HG02678 (cell line): Measurements from ENCODE around the gene C6orf89.
"Not testable (repeated sequence)": the region's sequence is repeated elsewhere in the genome, so short reads cannot be mapped to it uniquely, and the experiment has no call there.

Source experiments
- ATAC-seq: cut with Tn5 transposase; IDR thresholded peaks from one replicate; pipeline ENCODE4 v1.9.1; 2021; ENCODE audit warnings: mild to moderate bottlenecking, moderate library complexity; ENCODE audit not compliant: unreplicated experiment

Gene C6orf89

DNA sequence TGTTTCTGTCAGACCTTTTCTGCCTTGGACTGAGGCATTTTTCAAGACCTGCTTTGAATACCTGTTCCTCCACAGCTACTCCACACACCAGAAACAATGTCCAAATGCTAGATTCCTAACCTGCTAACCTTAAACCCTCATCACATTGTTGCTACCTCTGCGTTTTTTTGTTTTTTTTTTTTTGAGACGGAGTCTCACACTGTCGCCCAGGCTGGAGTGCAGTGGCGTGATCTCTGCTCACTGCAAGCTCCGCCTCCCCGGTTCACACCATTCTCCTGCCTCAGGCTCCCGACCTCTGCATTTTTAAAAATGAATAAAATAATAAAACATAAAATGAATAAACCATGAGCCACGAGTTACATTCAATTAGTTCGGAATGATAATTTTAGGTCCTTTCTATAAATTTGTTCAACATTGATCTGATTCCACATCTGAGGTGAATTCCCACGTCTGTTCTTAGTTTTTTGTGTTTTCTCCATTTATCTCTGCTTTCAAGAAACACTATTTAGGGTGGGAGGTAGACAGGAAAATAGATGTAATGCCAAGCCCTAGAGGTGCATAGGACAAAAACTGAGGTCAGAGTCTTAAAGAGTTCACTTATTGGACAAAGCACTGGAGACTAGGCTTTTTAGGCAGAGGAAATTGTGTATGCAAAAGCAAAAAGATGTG lies 1.3 kb downstream of the C6orf89 start:
- ATAC-seq = no peak

DNA sequence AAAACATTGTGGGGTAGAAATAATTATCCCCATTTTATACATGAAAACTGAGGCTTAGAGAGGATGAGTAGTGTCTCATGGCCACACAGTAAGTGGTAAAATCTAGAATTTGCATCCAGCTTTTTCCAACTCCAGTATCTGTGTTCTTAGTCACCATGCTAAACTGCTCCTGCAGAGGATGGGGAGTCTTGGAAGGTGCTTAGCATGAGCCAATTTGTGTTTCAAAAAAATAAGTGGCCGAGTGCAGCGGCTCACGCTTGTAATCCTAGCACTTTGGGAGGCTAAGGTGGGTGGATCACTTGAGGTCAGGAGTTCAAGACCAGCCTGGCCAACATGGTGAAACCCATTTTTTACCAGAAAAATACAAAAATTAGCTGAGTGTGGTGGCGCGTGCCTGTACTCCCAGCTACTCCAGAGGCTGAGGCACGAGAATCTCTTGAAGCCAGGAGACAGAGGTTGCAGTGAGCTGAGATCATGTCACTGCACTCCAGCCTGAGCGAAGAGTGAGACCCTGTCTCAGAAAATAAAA lies 2.4 kb downstream of the C6orf89 start:
- ATAC-seq = no peak

DNA sequence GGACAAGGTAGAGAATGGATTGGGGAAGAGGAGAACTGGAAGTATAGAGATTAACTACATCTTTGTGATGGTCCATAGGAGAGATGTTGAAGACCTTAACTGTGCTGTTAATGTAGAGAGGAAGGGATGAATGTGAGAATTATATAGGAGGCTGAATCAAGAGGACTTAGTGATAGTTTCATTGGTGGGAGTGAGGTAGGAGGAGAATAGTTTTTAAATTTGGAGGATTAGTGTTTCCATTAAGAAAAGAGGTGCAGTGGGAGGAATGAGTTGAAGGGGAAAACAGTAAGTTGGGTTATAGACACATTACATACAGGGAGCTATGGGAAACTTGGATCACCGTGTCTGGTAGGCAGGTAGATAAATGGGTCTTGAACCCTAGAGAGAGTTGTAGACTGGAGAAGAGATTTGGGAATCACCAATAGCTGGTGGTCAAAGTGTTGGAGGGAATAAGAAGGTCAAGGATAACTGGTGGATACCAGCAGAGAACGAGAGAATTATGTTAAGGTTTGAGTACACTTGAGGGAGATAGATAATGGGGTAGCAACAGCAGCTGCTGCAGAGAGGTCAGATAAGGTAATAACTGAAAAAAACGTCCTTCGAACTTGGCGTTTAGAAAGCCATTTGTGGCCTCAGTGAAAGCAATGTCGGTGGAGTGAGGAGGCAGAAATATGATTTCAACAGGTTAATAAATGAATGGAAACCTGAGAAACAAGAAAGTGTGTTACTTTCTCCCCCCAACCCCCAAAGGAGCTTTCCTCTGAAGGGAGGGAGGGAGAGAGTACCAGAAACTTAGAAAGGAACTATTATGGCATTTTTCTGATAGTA lies 3.1 kb downstream of the C6orf89 start:
- no peak for ATAC-seq

DNA sequence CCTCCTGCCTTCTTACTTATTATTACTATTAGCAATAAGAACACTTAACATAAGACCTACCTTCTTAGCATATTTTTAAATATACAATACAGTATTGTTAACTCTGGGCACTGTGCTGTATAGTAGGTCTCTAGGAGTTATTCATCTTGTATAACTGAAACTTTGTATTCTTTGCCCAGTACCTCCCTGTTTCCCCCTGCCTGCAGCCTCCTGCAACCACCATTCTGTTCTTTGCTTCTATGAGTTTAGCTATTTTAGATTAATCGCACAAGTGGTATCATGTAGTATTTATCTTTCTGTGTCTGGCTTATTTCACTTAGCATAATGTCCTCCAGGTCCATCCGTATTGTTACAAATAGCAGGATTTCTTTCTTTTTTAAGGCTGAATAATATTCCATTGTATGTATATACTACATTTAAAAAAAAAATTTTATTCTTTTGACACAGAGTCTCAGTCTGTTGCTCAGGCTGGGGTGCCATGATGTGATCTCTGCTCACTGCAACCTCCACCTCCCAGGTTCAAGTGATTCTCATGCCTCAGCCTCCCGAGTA lies 4.4 kb downstream of the C6orf89 start:
- ATAC-seq = no peak

DNA sequence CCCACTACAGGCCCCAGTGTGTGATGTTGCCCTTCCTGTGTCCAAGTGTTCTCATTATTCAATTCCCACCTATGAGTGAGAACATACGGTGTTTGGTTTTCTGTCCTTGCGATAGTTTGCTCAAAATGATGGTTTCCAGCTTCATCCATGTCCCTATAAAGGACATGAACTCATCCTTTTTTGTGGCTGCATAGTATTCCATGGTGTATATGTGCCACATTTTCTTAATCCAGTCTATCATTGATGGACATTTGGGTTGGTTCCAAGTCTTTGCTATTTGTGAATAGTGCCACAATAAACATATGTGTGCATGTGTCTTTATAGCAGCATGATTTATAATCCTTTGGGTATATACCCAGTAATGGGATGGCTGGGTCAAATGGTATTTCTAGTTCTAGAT lies 5.4 kb downstream of the C6orf89 start:
- not testable (repeated sequence) for ATAC-seq

DNA sequence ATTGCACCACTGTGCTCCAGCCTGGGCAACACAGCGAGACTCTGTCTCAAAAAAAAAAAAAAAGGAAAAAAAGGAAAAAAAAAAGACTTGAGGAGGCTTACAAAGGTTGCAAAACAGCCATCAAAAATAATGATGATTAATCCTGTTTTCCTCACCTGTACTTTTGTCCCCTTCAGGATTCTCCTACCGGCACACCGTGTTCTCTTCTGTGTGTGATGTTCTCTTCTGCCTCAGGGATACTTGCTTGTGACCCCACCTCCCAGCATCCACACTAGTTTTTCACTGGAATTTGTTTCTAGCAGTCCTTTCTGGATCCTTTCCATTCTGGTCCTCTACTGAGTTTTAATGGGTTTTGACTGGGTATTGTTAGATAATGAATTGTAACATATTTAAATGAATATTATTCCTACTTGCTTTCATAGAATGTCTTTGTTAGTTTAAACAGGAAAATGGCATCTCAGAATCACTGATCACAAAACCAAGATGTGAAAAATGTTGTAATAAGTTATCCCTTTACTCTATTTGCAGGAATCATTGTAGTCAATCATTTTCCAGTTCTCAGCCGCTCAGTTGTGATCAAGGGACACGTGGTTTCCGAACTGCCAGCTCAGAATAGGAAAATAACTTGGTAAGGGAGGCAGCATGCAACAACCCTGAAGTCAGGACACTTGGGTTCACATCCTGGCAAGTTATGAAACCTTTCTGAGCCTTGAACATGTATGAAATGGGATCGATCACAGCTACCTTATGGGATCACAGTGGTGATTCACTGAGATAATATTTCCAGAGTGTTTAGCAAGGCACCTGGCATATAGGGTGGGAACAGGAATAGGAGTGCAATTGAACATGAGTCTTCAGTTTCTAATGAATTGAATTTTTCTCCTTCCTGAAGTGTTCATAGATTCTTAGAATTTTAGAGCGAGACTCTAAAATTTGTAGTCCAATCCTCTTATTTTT lies 8.5 kb downstream of the C6orf89 start:
- ATAC-seq = no peak

DNA sequence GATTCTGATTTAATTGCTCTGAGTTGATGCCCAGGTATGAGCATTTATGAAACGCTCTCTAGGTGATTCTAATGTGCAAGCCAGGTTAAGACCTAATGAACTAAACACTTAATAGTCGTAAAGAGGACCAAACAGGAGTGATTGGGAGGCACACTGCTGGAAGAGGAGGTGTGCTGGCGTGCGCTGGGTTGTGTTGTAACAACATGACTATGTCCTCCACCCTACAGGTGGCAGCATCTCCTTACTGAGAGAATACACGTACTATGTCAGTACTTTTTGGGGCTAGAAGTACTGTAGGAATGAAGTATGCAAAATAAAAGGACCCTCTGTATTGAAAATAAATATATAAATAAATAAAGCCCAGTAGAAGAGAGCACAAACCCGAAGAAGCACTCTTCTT lies 11.9 kb downstream of the C6orf89 start:
- no peak for ATAC-seq

DNA sequence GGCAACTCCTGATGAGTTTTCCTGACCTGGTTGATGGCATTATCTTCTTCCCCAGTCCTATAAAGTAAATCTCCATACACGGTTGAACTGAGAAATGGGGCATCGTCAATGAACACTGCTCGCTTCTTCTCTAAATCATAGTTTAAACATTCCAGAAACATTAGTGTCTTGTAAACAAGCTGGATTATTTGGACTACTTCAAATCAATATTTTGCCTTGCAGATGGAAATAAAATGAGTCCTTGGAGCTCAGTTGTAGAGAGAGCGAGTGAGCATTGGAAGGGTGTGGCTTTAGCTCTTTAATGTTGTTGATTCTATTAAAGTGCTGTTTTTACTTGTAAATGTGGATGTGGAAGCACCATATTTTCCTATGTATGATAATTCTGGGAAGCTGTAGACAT lies 18.4 kb downstream of the C6orf89 start:
- ATAC-seq = no peak

DNA sequence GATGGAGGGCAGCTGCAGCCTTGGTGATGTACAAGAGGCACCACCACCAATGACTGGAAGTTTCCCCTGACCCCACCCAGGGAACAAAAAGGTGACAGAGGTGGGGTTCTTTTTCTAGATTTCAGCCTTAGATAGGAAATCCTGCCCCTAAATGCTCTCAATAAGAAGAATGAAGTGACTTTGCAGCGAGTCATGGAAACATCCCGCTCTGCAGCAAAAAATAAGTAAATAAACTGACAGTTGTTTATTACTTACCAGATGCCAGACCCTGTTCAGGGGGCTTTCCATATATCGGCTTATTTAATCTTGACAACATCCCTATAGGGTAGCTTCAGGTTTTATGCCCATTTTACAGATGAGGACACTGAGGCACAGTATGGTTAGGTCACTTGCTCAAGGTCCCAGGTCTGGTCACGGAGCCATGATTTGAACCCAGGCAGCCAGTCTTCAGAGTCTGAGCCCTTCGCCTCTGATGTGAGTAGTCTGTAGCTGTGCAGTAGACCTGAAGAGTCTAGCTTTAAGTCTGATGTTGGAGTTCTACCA lies 19.2 kb downstream of the C6orf89 start:
- no peak for ATAC-seq

DNA sequence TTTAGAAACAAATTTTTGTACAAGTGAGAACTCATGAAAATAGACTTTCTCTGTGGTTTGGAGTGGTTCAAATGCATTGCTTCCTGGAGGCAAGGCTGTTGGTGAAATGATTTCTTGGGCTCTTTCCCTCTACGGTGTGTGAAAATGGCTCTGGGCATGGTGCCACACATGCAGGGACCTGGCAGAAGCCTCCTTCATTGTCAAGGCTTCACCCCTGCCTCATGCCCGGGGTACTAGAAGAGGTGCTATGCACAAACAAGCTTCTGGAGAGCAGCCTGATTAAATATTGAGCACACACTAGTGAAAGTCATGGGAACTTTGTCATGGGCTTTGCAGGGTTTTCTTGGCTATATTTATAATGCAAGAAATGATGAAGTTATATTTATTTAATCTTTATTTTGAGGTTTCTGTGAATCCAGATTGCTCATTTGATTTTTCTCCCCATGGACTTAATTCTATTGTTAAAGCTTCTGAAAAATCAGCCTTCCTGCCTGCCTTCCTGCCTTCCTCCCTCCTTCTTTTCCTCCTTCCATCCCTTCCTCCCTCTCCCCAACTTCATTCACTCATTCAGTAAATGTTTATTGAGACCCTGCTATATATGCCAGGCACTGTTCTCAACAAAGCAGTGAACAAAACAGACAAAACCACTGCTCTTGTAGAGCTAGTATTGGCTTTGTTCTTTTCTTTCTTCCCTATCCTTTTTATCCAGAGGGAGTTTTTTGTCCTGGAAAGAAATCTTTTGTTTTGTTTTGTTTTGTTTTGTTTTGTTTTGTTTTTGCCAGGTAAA lies 21.0 kb downstream of the C6orf89 start:
- no peak for ATAC-seq

DNA sequence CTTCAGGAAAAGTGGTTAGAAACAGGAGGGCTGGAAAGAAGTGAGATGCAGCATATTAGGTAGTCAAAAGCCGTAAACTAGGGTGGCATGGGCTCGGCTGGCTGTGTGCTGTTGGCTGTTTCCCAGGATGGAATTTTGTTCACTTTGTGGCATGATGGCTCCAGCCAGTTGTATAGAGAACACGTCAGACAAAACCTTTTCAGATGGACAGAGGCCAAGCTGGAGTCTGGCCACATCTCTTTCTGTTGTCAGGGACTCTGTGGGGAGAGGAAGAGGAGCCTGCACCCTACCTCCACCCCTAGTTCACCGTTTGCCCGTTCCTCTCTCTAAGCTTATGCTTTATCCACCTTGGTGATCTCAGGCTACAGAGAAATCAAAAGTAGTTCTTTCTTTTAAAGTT lies 22.0 kb downstream of the C6orf89 start:
- no peak for ATAC-seq

DNA sequence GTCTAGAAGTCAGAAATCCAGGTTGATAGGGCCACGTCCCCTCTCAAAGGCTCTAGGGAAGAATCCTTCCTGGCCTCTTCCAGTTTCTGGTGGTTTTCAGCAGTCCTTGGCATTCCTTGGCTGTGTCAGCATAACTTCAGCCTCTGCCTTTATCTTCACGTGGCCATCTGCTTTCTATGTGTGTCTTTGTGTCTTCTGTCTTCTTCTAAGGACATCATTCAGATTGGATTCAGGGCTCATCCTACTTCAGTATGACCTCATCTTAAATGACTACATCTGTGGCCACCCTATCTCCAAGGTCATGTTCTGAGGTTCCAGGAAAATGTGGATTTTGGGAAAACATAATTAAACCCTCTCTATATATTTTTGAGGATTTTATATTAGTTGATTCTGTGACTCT lies 23.0 kb downstream of the C6orf89 start:
- no peak for ATAC-seq

DNA sequence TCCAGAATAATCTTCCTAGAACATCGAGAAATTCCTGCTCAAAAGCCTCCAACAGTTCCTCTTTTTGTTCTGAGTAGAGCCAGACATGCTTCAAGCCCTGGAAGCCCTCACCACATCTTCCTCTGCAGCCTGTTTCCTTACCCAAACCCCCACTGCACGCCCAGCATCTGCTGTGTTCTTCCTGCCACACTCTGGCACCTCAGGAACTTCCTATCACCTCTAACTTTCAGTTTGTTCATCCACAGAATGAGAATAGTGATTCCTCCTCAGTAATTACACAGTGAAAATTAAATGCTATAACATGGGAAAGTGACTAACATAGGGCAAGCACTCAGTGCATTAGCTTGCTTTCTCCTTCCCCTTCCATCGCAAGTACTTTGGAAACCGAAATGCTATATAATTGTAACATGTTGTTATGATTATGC lies 26.3 kb downstream of the C6orf89 start:
- ATAC-seq = peak; percentile 17

DNA sequence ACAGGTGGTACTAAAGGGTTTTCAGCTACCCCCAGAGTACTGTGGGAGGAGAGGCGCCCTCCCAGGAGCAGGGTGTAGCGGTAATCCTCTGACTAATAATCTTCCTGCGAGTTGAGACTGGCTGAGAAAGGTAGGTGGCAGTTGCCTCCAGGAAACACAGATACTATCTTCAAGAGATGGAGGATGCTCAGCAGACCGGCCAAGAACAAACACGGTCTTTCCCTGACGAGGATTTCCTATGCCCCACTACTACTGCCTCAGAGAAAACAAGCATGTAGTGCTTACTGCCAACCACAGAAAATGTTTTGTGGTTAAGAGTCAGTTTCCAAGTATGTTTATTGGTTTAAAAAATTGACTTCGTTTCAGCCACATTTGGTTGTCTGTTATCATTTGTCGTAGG lies 26.8 kb downstream of the C6orf89 start:
- peak; percentile 91 for ATAC-seq

DNA sequence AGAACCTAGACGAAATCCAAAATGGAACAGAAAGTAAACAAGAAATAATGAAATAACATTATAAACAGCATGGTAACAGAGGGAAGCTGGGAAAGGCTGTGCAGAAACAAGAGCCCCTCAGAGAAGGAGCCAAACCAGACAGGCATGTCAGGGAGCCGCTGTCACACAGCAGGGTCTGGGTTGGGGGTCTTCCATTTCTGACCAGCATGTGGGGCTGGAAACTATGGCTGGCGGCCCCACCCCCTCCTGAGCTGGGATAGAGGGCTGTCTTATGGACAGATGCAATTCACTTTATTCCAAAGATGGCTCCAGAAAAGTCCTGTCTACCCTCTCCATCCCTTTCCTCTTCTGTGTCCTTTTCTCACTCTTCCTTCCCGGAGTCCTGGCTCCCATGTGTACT lies 27.3 kb downstream of the C6orf89 start:
- ATAC-seq = no peak

DNA sequence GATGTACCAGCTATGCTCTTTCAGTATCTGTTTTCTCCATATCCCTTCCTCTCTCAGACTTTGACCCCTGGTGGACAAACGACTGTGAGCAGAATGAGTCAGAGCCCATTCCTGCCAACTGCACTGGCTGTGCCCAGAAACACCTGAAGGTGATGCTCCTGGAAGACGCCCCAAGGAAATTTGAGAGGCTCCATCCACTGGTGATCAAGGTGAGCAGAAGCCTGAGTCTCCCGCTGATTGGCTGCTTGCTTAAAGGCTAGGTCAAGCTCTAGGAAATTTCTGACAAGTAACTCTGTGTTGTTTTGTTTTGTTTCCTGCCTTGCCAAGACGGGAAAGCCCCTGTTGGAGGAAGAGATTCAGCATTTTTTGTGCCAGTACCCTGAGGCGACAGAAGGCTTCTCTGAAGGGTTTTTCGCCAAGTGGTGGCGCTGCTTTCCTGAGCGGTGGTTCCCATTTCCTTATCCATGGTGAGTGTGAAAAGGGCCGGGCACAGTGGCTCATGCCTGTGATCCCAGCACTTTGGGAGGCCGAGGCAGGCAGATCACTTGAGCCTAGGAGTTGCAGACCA lies 28.6 kb downstream of the C6orf89 start:
- no peak for ATAC-seq

DNA sequence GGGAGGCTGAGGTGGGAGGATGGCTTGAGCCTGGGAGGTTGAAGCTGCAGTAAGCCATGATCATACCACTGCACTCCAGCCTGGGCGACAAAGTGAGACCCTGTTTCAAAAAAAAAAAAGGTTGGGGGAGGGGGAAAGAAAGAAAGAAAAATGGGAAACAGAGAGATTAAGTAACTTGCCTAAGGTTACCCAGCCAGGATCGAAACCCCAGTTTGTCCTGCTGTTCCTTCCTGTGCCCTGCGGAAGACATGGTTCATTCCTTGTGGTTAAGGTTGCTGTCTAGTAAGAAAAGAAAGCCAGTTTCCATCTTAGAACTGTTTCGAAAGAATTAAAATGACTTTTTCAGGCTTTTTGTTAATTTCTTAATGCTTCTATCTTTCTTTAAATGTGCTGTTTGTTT lies 29.8 kb downstream of the C6orf89 start:
- no peak for ATAC-seq

DNA sequence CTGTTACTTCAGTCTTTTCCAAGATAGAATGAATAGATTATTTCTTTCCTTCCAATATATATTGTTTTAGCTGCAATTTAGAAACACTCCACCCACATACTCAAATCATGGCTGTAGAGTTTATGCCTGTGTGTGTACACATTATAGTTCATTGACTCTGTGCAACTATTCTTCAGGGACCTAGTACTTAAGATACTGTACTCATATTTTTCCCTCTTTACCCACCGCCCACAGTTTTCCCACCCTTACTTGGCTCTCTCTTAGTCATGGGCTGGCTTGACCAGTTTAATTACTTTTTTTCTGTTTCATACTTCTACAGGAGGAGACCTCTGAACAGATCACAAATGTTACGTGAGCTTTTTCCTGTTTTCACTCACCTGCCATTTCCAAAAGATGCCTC lies 30.4 kb downstream of the C6orf89 start:
- no peak for ATAC-seq

DNA sequence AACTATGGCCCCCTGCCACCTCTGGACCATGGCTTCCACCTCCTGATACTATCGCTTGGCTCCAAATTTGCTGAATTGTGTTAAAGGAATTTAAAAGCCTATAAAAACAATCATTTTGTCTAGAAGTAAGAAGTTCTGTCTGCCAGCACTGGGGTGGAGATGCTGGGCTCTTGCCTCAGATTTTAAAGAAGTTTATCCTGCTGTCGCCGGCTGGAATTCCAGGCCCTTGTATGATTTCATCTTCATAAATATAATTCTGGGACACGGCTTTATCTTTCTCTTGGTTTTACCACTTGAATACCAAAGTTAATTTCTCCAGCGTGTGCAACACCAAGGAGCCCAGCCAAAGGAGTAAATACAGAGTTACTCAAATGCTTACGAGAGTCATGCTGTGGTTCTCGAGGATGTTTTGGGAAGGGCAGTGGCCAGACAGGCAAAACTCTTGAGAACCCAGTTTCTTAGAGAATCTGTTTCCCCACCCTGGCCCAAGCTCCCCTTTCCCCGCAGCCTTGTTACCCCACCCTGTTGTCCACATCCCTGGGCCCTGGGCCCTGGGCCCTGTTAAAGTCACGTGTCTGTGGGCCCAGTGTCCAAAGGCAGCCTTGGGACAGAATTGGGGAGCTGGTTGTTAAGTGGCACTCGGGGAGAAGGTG lies 31.9 kb downstream of the C6orf89 start:
- no peak for ATAC-seq
